NCI-H526 (cell line): ENCODE measurements around the gene CECR2.

Source experiments
- DNase-seq, 2 experiments: peaks; one replicate each; lab custom pipeline; 2025; lab: John Stamatoyannopoulos, UW

CECR2 gene

DNA sequence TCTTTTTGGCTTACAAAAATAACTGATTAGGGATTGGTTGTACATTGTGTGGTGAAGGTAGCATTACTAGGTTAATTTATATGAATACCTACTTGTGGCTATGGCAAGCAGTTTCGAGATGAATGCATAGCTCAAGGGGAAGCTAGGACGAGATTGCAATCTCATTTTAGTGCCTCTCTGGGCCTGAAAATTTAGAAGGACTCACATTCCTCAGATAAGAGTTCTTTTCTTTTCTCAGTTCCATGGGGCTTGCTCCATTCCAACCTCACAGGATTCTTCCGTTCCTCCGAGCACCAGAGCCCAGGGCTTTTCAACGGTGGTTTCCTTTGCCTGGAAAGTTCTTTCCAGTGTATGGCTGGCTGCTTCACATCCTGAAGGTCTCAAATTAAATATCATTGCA is 82.1 kb downstream of the CECR2 start:
- no peak for DNase-seq

DNA sequence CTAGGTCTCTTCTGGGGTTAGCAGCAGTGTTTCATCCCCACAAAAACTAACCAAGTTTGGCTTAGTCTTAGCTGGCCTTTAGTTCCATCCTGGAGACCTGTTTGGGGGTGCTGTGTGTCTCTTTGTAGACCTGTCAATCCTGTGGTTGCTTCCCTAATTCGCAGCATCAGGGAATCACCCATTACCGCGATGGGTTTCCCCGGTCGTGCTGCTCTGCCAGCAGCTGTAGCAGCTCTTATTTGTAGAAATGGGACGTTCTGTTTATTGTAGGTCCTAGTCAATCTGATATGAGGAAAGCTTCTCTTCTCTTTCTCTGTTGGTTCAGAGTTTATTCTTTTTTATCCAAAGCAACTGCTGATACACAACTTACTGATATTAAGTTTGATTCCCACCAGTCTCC is 91.6 kb downstream of the CECR2 start:
- DNase-seq, result no peak

DNA sequence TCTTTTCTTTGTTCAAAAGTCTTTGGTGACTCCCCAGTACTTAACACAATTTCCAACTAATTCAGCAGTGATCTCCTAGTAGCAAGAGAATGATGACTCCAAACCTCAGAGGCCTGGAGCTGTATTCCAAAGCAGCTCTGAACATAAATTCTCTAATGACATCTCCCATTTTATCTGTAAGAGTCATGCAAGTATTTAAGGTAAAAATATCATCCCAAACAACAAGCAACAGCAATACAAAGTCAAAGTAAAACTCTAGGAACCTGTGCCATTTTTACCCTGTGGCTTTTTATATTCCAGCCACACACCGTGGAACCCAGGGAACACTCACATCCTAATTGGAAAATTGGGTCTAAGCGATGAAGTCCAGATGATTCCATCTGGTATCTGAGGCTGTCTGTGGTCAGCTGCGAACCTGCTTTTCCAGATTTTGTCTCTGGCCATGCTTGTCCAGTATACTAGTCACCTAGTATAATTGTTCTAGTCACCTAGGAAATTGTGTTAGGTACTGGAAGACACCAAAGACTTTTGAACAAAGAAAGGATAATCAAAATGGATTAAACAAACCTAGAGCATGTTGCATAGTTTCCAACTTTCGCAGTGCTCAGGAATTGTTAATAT is 101.7 kb downstream of the CECR2 start:
- no peak for DNase-seq

DNA sequence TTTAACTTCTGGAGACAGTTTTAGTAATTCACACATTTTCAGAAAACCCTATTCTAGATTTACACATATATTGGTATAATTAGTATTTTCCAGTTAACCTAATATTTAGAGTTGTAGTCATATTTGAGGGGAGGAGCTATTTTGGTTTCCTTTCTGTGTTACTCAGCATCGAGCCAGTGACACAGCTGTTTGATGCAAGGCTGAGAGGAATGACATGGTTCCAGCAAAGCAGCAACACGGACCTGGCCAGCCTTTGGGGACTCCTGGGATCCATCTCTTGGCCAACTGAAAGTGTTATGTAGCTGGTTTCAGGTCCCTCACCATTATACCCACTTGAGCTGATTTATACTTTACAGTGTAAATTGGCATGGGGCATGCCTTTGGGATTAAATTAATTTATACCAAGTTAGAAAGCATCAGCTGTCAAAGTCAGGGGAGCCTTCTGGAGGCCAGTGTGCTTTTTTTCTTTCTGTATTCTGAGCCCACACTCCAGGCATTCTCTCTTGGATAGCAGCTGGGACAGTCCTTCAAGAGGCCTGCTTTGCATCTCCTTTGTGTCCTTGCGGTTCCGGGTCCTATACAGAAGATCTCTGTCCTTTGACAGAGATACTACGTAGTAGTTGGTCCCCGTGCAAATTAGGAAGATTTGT is 102.8 kb downstream of the CECR2 start:
- peak; percentile 3 to 55 for DNase-seq

- no peak for DNase-seq
These were observed 103.7 kb downstream of the CECR2 start for GRCh38 chr22:17472932-17473331.

DNA sequence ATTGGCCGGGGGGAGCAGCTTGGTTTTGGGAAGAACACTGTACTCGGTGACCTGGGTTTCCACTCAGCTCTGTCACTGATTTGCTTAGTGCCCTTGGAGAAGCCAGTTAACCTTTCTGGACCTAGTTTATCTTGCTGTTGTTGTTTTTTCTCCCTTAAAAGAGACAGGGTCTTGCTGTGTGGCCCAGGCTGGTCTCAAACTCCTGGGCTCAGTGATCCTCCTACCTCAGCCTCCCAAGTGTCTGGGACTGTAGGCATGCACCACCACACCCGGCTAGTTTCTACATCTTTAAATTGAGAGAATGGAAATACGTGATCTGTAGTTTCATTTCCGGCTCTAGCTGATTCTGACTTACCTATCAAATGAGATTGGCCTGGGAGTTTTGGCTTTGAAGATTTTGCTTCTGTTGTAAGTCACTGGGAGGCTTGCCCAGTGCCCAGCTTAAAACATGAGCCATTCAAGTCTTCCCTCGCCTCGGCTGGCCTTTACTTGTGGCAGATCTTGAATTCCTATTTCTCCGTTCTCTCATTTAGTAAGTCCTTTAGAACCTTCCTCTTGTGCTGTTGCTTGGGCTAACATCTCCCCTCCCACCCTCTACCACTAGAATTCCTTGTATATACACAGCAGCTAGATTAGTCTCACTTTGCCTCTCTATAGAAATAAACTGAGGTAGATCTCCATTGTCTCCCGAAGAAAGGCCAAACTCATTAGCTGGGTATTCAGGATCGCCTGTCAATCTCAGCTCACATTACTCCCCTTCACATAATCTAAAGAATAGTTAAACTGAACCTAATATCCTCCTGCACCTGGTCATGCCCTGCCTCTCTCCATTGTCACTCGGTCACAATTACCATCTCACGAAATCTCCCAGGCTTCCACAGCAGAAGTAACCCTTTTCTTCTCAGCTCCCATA is 106.3 kb downstream of the CECR2 start:
- DNase-seq, result no peak

GRCh38 chr22:17476838-17477237 is 107.6 kb downstream of the CECR2 start:
- DNase-seq, result no peak

- no peak for DNase-seq
These were observed 108.2 kb downstream of the CECR2 start for GRCh38 chr22:17477391-17477833.

DNA sequence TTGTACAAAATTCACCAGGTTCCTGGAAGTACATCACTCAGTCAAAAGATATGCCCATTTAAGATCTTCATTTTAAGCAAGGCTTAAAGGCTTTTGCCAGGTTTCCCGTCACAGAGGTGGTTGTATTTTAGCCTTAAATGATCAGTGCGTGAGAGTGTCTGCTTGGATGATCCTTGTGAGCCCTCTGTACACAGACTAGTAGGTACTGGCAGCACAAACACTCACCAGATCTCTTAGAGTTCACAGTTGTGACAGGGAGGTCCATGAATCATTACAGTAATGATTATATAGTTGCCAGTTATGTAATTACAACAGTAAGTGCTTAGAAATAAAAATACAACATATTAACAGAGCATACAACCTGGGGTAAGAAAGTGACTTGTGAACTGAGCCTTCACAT is 109.9 kb downstream of the CECR2 start:
- no peak for DNase-seq

DNA sequence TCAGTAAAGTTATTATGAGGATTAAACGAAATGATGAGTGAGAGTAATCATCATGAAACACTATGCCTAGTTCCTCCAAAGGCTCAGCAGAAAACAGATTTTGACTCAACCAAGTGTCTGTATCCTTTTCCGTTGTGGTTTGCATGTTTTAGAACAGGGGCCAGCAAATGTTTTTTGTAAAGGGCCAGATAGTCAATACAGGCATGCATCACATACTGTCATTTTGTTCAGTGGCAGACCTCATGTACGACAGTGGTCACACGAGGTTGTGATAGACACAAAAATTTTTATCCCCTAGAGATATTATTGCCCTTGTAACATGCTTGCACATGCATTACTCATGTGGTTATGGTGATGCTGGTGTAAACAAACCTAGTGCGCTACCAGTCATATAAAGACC is 112.2 kb downstream of the CECR2 start:
- DNase-seq, result no peak

- DNase-seq, result no peak
These were observed 114.6 kb downstream of the CECR2 start for GRCh38 chr22:17483688-17484372.

DNA sequence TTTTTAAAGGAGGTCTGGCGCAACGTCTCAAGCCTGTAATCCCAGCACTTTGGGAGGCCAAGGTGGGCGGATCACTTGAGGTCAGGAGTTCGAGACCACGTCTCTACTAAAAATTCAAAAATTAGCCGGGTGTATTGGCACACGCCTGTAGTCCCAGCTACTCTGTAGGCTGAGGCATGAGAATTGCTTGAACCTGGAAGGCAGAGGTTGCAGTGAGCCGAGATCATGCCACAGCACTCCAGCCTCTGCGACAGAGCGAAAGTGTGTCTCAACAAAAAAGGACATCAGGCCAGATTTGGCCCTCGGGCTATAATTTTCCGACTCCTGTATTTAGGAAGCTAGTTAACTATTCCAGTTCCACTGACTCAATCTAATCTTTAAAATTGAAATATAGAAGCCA is 115.3 kb downstream of the CECR2 start:
- DNase-seq, result no peak

DNA sequence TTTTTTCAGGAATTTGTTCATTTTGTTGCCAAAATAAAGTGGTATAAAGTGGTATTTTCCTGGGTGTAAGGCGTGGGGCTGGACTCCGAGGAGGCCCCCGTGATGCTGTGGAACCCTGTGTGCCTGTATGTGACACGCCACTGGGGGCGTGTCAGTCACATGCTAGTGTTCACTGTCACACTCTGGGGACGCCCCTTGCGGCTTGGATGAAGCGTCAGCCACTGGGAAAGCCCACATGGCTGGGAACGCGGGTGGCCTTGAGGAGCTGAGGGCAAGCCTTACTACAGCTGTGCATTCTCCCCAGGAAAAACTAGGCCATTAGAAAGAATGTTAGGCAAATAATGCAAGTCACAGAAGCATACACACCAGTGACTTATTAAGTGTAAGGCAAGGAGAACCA is 117.1 kb downstream of the CECR2 start:
- no peak for DNase-seq

- no peak for DNase-seq
These were observed 117.5 kb downstream of the CECR2 start for GRCh38 chr22:17486719-17487118.

DNA sequence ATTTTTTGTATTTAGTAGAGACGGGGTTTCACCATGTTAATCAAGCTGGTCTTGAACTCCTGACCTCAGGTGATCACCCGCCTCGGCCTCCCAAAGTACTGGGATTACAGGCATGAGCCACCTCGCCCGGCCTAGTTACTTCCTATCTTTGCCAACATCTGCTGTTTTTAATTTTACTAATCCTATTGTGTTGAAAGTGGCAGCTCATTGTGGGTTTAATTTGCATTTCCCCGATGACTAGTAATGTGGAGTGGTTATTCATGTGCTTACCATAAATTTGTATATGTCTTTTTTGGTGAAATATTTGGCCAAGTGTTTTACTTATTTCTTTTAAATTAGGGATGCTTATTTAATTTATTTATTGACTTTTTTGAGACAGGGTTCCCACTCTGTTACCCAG is 119.8 kb downstream of the CECR2 start:
- peak in 1 of 2 experiments; percentile 0 for DNase-seq

GRCh38 chr22:17491090-17491640 is 121.9 kb downstream of the CECR2 start:
- no peak for DNase-seq

- no peak for DNase-seq
These were observed 123.0 kb downstream of the CECR2 start for GRCh38 chr22:17492247-17492646.

GRCh38 chr22:17493419-17493981 is 124.2 kb downstream of the CECR2 start:
- DNase-seq, result no peak

- DNase-seq, result no peak
These were observed 127.6 kb downstream of the CECR2 start for GRCh38 chr22:17496841-17497240.

DNA sequence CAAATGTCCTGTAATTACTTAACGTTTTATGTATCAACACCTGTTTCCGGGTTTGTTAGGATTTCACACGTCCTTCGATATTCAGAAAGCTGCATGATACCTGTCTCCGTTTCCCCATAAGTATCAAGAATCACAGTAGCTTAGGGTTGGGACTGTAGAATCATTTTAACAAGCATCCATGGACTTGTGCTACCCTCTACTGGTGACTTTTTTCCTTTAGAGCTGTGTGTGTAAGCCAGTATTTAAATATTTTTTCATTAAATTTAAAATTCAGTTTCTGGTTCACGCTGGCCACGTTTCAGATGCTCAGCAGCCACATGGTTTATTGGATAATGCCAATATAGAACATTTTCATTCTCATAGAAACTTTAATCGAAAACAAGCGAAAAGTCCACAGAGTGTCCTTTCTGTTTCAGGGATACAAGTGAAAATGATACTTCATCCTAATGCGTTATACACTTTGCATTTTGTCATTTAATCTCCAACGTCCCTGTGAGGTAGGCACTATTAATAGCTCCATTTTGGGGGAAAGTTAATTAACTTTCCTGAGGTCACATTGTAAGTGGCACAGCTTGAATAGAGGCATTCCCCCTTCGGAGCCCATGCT is 132.5 kb downstream of the CECR2 start:
- DNase-seq, result peak; percentile 40 to 74

GRCh38 chr22:17508110-17508509 is 138.8 kb downstream of the CECR2 start:
- no peak for DNase-seq
